ENCODE measurements around the gene TPO.

TPO gene

GRCh38 chr2:1420746-1421480 is 7.7 kb downstream of the TPO start:
- TF ChIP-seq POLR2AphosphoS5 (IDR thresholded peaks at IDR 0.05; ENCODE audit: low read depth, low read length) (no peak), SIN3A (IDR thresholded peaks at IDR 0.05; ENCODE audit: borderline replicate concordance, insufficient read depth, low read length) (no peak)

GRCh38 chr2:1421731-1422130 is 8.5 kb downstream of the TPO start:
- TF ChIP-seq SIN3A (IDR thresholded peaks at IDR 0.05; ENCODE audit: borderline replicate concordance, insufficient read depth, low read length) (no peak), POLR2AphosphoS5 (IDR thresholded peaks at IDR 0.05; ENCODE audit: low read depth, low read length) (no peak), TAF1 (IDR thresholded peaks at IDR 0.05; ENCODE audit: borderline replicate concordance, insufficient read depth, low read length) (no peak), REST (IDR thresholded peaks at IDR 0.05; ENCODE audit: insufficient read depth in 1 of 2, low read depth in 2 of 2, low read length in 2 of 2) (no peak), FOXP2 (optimal IDR thresholded peaks at IDR 0.05; ENCODE audit: borderline replicate concordance, extremely low read depth, extremely low read length, insufficient read depth) (no peak)

GRCh38 chr2:1422131-1422530 is 8.9 kb downstream of the TPO start:
- TF ChIP-seq FOXP2 (optimal IDR thresholded peaks at IDR 0.05; ENCODE audit: borderline replicate concordance, extremely low read depth, extremely low read length, insufficient read depth) (no peak), REST (IDR thresholded peaks at IDR 0.05; ENCODE audit: insufficient read depth in 1 of 2, low read depth in 2 of 2, low read length in 2 of 2) (no peak), SIN3A (IDR thresholded peaks at IDR 0.05; ENCODE audit: borderline replicate concordance, insufficient read depth, low read length) (no peak), POLR2AphosphoS5 (IDR thresholded peaks at IDR 0.05; ENCODE audit: low read depth, low read length) (no peak), TAF1 (IDR thresholded peaks at IDR 0.05; ENCODE audit: borderline replicate concordance, insufficient read depth, low read length) (no peak)

GRCh38 chr2:1422716-1423285 is 9.5 kb downstream of the TPO start:
- TF ChIP-seq FOXP2 (optimal IDR thresholded peaks at IDR 0.05; ENCODE audit: borderline replicate concordance, extremely low read depth, extremely low read length, insufficient read depth), result no peak
- no peak for TF ChIP-seq REST (IDR thresholded peaks at IDR 0.05; ENCODE audit: insufficient read depth in 1 of 2, low read depth in 2 of 2, low read length in 2 of 2)
- TF ChIP-seq TAF1 (IDR thresholded peaks at IDR 0.05; ENCODE audit: borderline replicate concordance, insufficient read depth, low read length), result no peak
- TF ChIP-seq POLR2AphosphoS5 (IDR thresholded peaks at IDR 0.05; ENCODE audit: low read depth, low read length), result no peak
- TF ChIP-seq SIN3A (IDR thresholded peaks at IDR 0.05; ENCODE audit: borderline replicate concordance, insufficient read depth, low read length), result no peak

- TF ChIP-seq POLR2AphosphoS5 (IDR thresholded peaks at IDR 0.05; ENCODE audit: low read depth, low read length), result no peak
- no peak for TF ChIP-seq SIN3A (IDR thresholded peaks at IDR 0.05; ENCODE audit: borderline replicate concordance, insufficient read depth, low read length)
- no peak for TF ChIP-seq REST (IDR thresholded peaks at IDR 0.05; ENCODE audit: insufficient read depth in 1 of 2, low read depth in 2 of 2, low read length in 2 of 2)
- TF ChIP-seq FOXP2 (optimal IDR thresholded peaks at IDR 0.05; ENCODE audit: borderline replicate concordance, extremely low read depth, extremely low read length, insufficient read depth), result no peak
- no peak for TF ChIP-seq TAF1 (IDR thresholded peaks at IDR 0.05; ENCODE audit: borderline replicate concordance, insufficient read depth, low read length)
Measured at GRCh38 chr2:1427086-1427485, 13.8 kb downstream of the TPO start.

All from PFSK-1 (cell line).